ENCODE data around the gene RBPJ. TPM values are rescaled to one million over a fixed set of nuclear protein-coding genes. Genes with fewer than 3 reads are reported as not detected.

RBPJ gene
- total RNA-seq, 1 experiment from 2014 or later: 53.8 TPM

DNA sequence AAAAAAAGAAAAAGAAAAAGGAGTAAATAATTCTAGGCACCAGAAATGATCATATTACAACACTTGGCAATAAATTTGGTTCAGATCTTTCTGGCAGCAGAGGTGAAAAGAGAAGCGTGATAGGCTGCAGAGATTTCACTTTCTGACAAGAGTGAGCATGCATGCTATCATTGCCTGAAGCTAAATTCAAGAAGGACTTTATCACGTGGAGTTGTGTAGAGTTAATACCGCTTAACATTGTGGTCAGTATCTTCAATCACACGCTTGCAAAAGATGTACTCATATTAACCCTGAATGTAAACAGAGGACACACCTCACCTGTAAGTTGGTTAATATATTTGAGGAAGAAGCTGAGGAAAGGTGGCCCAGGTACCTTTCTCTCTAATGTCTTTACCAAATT, 31.4 kb upstream of the RBPJ start:
- peak overlapping the region; percentile 77 for H3K27ac ChIP-seq
- peak overlapping the region; percentile 65; the same call in 1 of the 2 replicates for H3K4me2 ChIP-seq
- POLR2A ChIA-PET (ENCODE audit: unreplicated experiment): interaction anchor here (0.7 kb wide), 1 partner anchor 651 kb away, joined by 5 read pairs; no protein-coding TSS in a partner anchor
- H3K4me3 ChIP-seq: no peak overlapping the region
- peak; percentile 25 to 92 for DNase-seq
- H3K79me2 ChIP-seq (ENCODE audit: low read depth): no peaks in the 10 kb centered on the region
- TF ChIP-seq CTCF (conservative IDR thresholded peaks at IDR 0.05) (no peak), EZH2 (IDR thresholded peaks at IDR 0.05; ENCODE audit: low read depth) (no peak)
- peaks cover 22% of the 10 kb centered on the region for H3F3A ChIP-seq (ENCODE audit: insufficient read depth, low read depth)
- no peaks in the 10 kb centered on the region for H3K36me3 ChIP-seq (ENCODE audit: low read depth)
- H3K4me1 ChIP-seq (replicated peaks; ENCODE audit: insufficient read depth): peaks cover 30% of the 10 kb centered on the region
- H3K9me2 ChIP-seq (ENCODE audit: insufficient read depth): no peaks in the 10 kb centered on the region
- intact Hi-C loops (cut with micrococcal nuclease; ENCODE audit: unreplicated experiment): loop anchor here (10.0 kb wide), 1 partner anchor 95 kb away; no protein-coding TSS in a partner anchor
- CTCF ChIA-PET: interaction anchor here (0.6 kb wide), 1 partner anchor 23 kb away, joined by 4 read pairs; no protein-coding TSS in a partner anchor
- no peaks in the 10 kb centered on the region for H3K9me3 ChIP-seq (ENCODE audit: insufficient read depth, low read depth)
- no peaks in the 10 kb centered on the region for H3K27me3 ChIP-seq (ENCODE audit: insufficient read depth, low read depth)
- BruUV-seq (replicated peaks): no TSS peak
- H4K20me1 ChIP-seq (ENCODE audit: insufficient read depth): no peaks in the 10 kb centered on the region
- H2AFZ ChIP-seq: no peak overlapping the region

- no TSS peak for BruUV-seq (replicated peaks)
- ChIA-PET POLR2A (ENCODE audit: unreplicated experiment) (no interaction called here), CTCF (interaction anchor here (0.6 kb wide), 1 partner anchor 22 kb away, joined by 4 read pairs; no protein-coding TSS in a partner anchor)
- no peaks in the 10 kb centered on the region for H3K36me3 ChIP-seq (ENCODE audit: low read depth)
- H3F3A ChIP-seq (ENCODE audit: insufficient read depth, low read depth): peaks cover 22% of the 10 kb centered on the region
- no peak overlapping the region for H2AFZ ChIP-seq
- no peak overlapping the region for H3K4me2 ChIP-seq
- peaks cover 25% of the 10 kb centered on the region for H3K4me1 ChIP-seq (replicated peaks; ENCODE audit: insufficient read depth)
- no peak overlapping the region for H3K27ac ChIP-seq
- no peaks in the 10 kb centered on the region for H3K79me2 ChIP-seq (ENCODE audit: low read depth)
- no peaks in the 10 kb centered on the region for H3K27me3 ChIP-seq (ENCODE audit: insufficient read depth, low read depth)
- no peak for DNase-seq
- H3K4me3 ChIP-seq: no peak overlapping the region
- TF ChIP-seq CTCF (conservative IDR thresholded peaks at IDR 0.05) (no peak), EZH2 (IDR thresholded peaks at IDR 0.05; ENCODE audit: low read depth) (no peak)
- H3K9me3 ChIP-seq (ENCODE audit: insufficient read depth, low read depth): no peaks in the 10 kb centered on the region
- no peaks in the 10 kb centered on the region for H4K20me1 ChIP-seq (ENCODE audit: insufficient read depth)
- no peaks in the 10 kb centered on the region for H3K9me2 ChIP-seq (ENCODE audit: insufficient read depth)
- intact Hi-C loops (cut with micrococcal nuclease; ENCODE audit: unreplicated experiment): no loop called here
Observed at GRCh38 chr4:26290321-26290720, 30.5 kb upstream of the RBPJ start.

DNA sequence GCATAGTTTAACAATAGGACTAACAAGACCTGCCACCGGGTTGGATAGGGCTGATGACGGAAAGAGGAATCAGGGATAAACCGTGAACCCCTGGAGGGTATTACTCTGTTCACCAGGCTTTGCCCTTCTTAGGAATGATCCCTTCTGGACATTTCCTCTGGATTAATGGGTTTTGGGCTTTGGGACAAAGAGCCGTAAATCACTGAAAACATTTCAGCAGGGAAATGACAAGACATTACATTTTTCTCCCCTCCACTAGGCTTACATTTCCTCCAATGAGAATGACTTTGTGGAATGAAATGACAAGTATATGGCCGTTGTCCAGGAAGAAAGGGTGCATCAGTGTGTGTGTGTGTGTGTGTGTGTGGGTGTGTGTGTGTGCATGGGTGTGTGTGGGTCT, 25.9 kb upstream of the RBPJ start:
- H3F3A ChIP-seq (ENCODE audit: insufficient read depth, low read depth): peaks cover 6% of the 10 kb centered on the region; the same call in 1 of the 2 replicates
- H2AFZ ChIP-seq: no peak overlapping the region
- H3K36me3 ChIP-seq (ENCODE audit: low read depth): no peaks in the 10 kb centered on the region
- intact Hi-C loops (cut with micrococcal nuclease; ENCODE audit: unreplicated experiment): no loop called here
- BruUV-seq (replicated peaks): no TSS peak
- H3K27me3 ChIP-seq (ENCODE audit: insufficient read depth, low read depth): no peaks in the 10 kb centered on the region
- ChIA-PET POLR2A (ENCODE audit: unreplicated experiment) (no interaction called here), CTCF (no interaction called here)
- H3K9me3 ChIP-seq (ENCODE audit: insufficient read depth, low read depth): no peaks in the 10 kb centered on the region
- no peak for DNase-seq
- H4K20me1 ChIP-seq (ENCODE audit: insufficient read depth): no peaks in the 10 kb centered on the region
- H3K27ac ChIP-seq: no peak overlapping the region
- H3K9me2 ChIP-seq (ENCODE audit: insufficient read depth): no peaks in the 10 kb centered on the region
- H3K79me2 ChIP-seq (ENCODE audit: low read depth): no peaks in the 10 kb centered on the region
- peaks cover 2% of the 10 kb centered on the region; the same call in 1 of the 2 replicates for H3K4me1 ChIP-seq (replicated peaks; ENCODE audit: insufficient read depth)
- no peak for TF ChIP-seq EZH2 (IDR thresholded peaks at IDR 0.05; ENCODE audit: low read depth)
- TF ChIP-seq CTCF (conservative IDR thresholded peaks at IDR 0.05): no peak
- H3K4me3 ChIP-seq: no peak overlapping the region
- no peak overlapping the region for H3K4me2 ChIP-seq
